Activated naive CD8-positive, alpha-beta T cell treated with anti-CD3 and anti-CD28 coated beads, Interleukin-2, amount 50 U/mL, for 16 hours (primary cell): ENCODE data around the gene DYSF.

Experiments used
- DNase-seq: peaks from one replicate; pipeline ENCODE4 v3.0.0-alpha.2; 2020; ENCODE audit warnings: low read depth, low spot score

DYSF gene

DNA sequence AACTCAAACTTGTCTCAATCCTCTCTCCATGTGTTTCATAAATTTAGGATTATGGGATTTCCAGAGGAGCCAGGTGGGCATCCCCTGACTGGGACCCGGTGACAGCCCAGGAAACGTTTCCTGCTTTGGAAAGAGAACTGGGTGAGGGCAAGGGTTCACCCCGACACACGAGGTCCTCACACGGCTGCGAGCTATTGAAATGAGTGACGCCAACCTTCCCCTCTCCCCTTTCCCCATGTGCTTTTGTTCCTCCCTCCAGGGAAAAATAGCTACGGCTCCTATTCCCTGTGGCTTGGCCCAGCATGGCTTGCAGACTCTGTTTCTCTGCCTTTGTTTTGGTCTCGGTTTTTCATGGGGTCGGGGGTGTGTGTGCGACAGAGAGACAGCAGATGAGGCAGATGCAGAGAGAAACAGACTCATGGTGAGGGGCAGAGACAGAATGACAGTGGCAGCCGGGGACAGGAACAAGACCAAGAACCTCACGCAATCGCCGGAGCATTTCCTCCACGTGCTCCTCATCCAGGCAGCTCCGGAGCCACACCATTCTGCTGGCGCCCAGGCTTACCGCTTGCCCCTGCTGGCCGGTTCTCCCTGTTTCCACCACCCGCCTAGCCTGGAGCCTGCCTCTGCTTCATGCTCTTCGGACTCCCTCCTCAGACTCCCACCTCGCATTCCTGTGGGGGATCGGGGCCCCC lies 238.5 kb downstream of the DYSF start:
- DNase-seq = no peak

GRCh38 chr2:71692621-71693277 lies 239.4 kb downstream of the DYSF start:
- no peak for DNase-seq

DNA sequence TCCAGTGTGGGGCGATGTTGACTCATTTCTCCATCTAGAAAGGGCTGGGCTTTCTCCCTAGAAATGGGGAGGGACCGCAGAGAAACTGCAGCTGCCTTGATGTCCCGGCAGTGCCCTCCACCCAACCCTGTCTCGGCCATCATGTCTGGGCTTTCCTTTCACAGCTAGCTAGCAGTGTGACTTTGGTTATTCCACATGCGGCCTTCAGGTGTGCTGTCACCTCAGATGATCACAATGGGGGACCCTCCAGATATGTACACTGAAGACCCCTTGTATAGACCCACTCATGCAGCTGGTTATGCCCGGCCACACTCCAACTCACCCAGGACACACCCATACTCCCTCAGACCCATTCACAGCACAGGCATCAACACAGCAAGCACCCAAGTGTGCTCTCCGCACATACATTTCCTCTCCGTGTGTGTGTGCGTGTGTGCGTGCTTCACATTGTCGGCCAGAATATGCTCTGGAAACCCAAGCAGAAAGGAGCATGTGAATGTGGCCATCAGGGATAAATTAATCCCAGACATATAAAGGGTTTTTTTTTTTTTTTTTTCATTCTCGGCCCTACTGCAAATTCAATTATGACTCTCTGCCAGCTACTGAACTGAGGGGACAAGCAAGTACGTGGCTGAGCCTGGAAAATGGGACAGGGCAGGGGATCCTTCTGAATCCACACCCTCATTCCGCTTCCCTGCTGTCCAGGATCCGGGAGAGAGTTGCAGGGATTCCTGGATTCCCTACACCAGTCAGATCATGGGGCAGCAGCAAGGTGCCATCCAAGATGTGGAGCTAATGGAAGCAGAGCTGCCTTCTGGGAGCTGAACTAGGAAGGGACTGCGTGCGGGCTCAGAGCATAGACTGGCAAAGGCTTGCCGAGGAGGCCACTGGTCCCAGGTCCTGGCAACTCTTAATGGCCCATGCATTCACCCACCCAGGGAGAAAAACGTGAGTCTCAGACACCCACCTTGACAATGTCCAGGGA lies 240.2 kb downstream of the DYSF start:
- DNase-seq = no peak

DNA sequence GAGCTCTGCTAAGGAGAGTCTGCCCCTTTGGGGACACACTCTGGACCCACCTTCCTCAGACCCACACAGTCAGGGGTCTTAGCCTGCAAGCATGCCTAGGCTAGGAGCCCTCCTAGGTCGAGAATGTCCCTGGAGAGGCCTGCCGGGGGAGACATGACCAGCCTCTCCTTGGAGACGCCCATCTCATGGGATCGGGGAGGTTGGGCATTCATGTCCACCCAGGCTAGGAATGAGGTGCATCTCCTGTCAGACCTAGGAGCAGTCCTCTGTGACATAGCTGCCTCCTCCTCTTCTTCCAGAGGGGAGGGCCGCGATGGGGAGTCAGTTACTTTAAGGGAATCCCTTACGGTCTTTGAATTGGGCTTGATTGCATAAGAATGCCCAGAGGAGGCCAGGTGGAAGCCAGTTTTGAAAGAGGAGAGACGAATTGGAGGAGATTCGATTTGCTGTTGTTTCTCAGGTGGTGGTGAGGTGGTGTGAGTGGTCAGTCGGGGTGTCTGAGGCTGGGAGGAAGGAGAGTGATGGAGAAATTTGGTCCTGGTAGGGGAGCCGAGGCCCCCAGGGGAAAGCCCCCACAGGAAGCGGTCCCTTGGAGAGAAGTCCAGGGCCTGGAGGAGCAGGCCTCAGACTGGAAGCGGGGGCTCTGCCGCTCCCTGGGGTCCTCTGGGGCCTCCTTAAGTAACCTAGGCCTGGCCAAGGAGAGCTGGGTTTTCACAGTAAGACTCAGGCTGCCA lies 241.3 kb downstream of the DYSF start:
- no peak for DNase-seq

DNA sequence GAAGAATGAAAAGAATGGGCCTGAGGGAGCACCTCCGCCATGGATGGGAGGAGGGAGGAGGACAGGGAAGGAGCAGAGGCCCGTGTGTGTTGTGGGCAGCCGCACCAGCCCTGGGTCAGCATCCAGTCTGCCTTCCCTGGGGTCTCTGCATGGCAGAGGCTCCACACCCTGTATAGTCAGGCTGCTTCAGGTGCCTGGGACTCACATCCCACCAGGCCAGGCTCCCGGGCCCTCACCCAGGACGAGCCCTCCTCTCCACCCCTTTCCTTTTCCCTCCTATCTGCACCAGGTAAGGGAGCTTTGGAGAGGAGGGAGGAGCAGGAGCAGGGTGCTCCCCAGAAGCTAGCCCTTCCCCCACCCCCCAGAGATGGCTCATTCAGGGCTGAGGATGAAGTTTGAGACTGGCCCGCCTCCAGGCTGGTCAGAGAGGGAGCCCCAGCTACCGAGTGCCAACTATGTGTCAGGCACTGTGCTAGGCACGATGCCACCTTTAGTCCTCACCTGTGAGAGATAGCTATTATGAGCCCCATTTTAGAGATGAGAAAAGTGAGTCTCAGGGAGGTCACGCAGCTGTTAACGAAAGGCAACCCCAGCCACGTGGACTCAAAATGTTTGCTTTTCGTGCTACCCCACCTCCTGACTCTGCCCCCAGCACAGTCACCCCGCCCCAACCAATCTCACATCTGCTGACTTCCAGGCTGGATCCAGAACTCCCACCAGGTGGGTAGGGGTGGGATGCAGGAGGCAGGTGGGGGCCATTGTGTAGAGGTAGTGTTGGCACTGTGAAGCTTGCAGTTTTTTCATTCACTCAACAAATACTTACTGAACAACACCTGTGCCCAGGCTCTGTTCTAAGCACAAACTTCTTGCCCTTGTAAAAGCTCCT lies 242.1 kb downstream of the DYSF start:
- DNase-seq = no peak

GRCh38 chr2:71696381-71696780 lies 243.0 kb downstream of the DYSF start:
- no peak for DNase-seq

- DNase-seq = no peak
Observed at GRCh38 chr2:71697106-71698004, 244.0 kb downstream of the DYSF start.

GRCh38 chr2:71699428-71699827 lies 246.1 kb downstream of the DYSF start:
- DNase-seq = no peak

DNA sequence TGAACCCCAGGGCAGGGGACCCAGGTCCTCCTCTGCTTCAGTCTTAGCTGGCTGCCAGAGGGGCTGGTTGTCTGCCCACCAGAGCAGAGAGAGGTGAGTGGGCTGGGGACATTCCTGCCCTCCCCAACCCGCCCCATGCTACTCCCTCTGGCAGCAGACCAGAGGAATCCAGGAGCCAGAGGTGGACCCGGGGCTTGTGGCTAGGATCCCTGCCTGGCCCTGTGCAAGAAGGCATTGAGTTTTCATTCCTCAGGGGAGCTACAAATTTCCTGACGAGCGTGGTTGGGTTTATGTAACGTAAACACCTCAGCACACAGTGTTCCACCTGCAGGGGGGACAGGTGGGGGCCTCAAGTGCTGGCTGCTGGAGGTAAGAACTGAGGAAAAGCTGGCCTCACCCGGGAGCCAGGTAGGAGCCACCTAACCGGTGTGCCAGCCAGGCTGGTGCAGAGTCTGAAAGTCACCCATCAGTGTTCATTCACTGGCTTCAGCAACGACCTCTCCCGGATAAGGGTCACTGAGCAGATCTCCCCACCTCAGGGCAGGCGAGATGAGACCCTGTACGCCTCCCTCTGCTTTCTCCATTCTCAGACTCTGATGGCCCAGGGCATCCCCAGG lies 246.8 kb downstream of the DYSF start:
- no peak for DNase-seq

- DNase-seq = no peak
Observed at GRCh38 chr2:71700658-71701397, 247.5 kb downstream of the DYSF start.

- no peak for DNase-seq
Observed at GRCh38 chr2:71702071-71702970, 249.0 kb downstream of the DYSF start.

DNA sequence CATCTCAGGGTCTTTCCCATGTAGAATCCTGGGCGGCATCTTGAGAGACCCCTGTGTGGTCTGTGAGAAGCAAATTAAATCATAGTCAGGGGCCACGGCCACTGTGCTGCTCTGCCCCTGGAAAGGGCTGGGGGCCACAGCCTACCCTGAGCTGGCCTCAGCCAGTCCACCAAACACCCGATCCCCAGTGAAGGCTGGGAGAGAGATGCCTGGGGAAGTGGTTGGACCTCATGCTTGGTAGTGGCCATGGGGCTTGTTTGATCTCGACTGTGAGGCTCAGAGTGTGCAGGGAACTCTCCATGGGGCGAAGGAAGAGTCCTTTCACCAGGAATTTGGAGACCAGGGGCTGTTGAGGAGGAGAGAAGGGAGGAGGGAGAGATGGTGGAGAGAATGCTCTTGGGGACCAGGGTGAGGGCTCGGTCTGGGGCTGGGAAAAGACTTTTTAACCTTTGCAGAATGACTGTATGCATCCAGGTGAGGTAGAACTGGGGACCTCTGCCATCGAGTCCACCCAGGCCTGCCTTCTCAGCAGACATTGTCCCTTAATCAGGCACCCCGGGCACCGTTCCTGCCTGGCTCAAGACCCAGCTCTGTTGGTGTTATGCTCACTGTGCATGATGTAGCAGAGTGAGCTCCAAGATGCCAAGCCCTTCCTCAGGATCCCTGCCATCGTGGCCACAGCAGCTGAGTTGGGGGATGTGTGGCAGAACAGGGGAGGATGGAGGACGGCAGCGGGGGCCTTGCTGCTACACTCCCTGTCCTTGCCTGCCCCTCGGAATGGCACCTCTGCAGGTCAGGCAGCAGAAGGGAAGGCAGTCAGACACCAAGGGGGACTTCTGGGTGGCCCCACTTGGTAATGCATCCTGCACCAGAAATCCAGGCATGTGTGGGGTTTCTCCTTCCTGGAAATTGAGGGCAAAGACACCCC lies 249.9 kb downstream of the DYSF start:
- DNase-seq = no peak

DNA sequence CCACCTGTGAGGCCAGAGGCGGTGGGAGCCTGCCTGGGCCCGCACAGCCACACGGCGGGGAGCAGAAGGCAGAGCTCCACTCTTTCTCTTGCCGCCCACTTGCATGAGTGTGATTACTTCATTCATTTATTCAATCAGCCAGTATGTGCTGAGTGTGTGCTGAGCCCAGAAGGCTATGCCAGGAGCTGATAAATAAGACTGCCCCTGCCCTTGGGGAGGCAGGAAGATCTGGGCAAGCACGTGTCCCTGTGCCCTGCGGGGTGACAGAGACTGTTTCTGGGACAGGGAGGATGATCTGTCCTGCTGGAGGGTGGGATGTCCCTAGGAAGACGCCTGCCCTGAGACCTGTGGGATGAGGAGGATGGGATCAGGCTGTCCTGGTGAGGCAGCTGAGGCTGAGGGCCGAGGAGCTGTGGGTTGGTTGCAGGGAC lies 250.8 kb downstream of the DYSF start:
- no peak for DNase-seq

GRCh38 chr2:71704688-71705087 lies 251.3 kb downstream of the DYSF start:
- DNase-seq = no peak

- no peak for DNase-seq
Observed at GRCh38 chr2:71705171-71705960, 252.0 kb downstream of the DYSF start.
